HepG2 (cell line): ENCODE data around the gene DLAT. TPM values are rescaled to one million over a fixed set of nuclear protein-coding genes. Genes with fewer than 3 reads are reported as not detected.
"Not testable (repeated sequence)": the region's sequence is repeated elsewhere in the genome, so short reads cannot be mapped to it uniquely, and the experiment has no call there.

Source experiments
- ATAC-seq: fragments of 200-7000 bp; cut with Tn5 transposase; 3 replicates; pipeline ENCODE4 v1.9.1; 2020; ENCODE audit warnings: mild to moderate bottlenecking, moderate library complexity
- BruUV-seq: library from RNA; stranded (reverse); fragments of 400-500 nt; replicated peaks from 2 replicates; lab custom pipeline; 2021; lab: Mats Ljungman, UMichigan
- CTCF ChIA-PET: fragments of 300-600 bp; formaldehyde crosslinking; extraction: SDS; loops from one replicate; lab custom pipeline; 2021; ENCODE audit warnings: low total read pairs, inconsistent platforms, low intra/inter-chr PET ratio; lab: Yijun Ruan, JAX
- POLR2A ChIA-PET: fragments of 350-600 bp; sonication (Branson Sonifier 250); formaldehyde crosslinking; loops from one replicate; lab custom pipeline; 2020; ENCODE audit warnings: antibody characterized with exemption, inconsistent platforms; lab: Yijun Ruan, JAX
- DNase-seq: peaks from one replicate; pipeline ENCODE4 v3.0.0-alpha.2; 2015; ENCODE audit warnings: low spot score
- FAIRE-seq: peaks from 3 replicates; lab custom pipeline; 2011; peaks lifted over from hg19 to GRCh38; lab: Jason Lieb, UNC
- H2AFZ ChIP-seq: one replicate; pipeline ENCODE4 v1.6.1; 2011; ENCODE audit warnings: low read length, inconsistent platforms
- H3K27ac ChIP-seq: fragments of 300-600 bp; 3 replicates; pipeline ENCODE4 v1.8.0; 2011; ENCODE audit warnings: mixed run types, mild to moderate bottlenecking, mixed read lengths, low read length, inconsistent platforms; ENCODE audit not compliant: insufficient read depth; ENCODE audit errors: extremely low read length
- H3K27me3 ChIP-seq, 2 experiments: fragments of 200-600 bp in 1 of 2; 2 replicates in 1 of 2; 3 replicates in 1 of 2; pipeline versions ENCODE4 v1.6.0 to v1.8.0; 2011; ENCODE audit warnings: low read length in 2 of 2, mild to moderate bottlenecking in 2 of 2, moderate library complexity in 2 of 2, inconsistent platforms in 1 of 2; ENCODE audit not compliant: insufficient read depth in 2 of 2, control insufficient read depth in 1 of 2
- H3K36me3 ChIP-seq, 2 experiments: fragments of 200-600 bp in 1 of 2; replicated peaks in 1 of 2; 2 replicates in 1 of 2; 3 replicates in 1 of 2; pipeline versions ENCODE4 v1.5.1 to v1.8.0; 2011; ENCODE audit warnings: low read length in 2 of 2, inconsistent platforms in 1 of 2; ENCODE audit not compliant: insufficient read depth in 2 of 2, control insufficient read depth in 1 of 2
- H3K4me1 ChIP-seq: 2 replicates; pipeline ENCODE4 v1.5.1; 2012; ENCODE audit warnings: low read length, inconsistent platforms; ENCODE audit not compliant: insufficient read depth
- H3K4me2 ChIP-seq: 2 replicates; pipeline ENCODE4 v1.6.0; 2011; ENCODE audit warnings: low read depth, low read length, inconsistent platforms
- H3K4me3 ChIP-seq, 3 experiments: fragments of 200-600 bp in 1 of 3; sonication (generic), shearing (Covaris generic) in 1 of 3; replicated peaks in 1 of 3; 2 replicates each; pipeline ENCODE4 v1.5.1; 2011 to 2016; ENCODE audit warnings: low read length in 3 of 3, inconsistent platforms in 2 of 3, low read depth in 2 of 3, mild to moderate bottlenecking in 2 of 3, control low read depth in 1 of 3, mixed read lengths in 1 of 3; ENCODE audit not compliant: insufficient read depth in 1 of 3
- H3K79me2 ChIP-seq: one replicate; pipeline ENCODE4 v1.6.1; 2011; ENCODE audit warnings: low read length, inconsistent platforms; ENCODE audit not compliant: insufficient read depth
- H3K9ac ChIP-seq: 2 replicates; pipeline ENCODE4 v1.6.0; 2011; ENCODE audit warnings: mild to moderate bottlenecking, low read depth, low read length, inconsistent platforms; ENCODE audit not compliant: insufficient read depth
- H3K9me3 ChIP-seq: 2 replicates; pipeline ENCODE4 v1.5.1; 2012; ENCODE audit warnings: mild to moderate bottlenecking, low read length
- H4K20me1 ChIP-seq: 2 replicates; pipeline ENCODE4 v1.6.0; 2011; ENCODE audit warnings: inconsistent platforms, mild to moderate bottlenecking, low read length, moderate library complexity; ENCODE audit not compliant: insufficient read depth
- FOSL2 ChIP-seq: sonication (generic); formaldehyde crosslinking; IDR thresholded peaks from 2 replicates; pipeline ENCODE4 v1.4.0; 2020; ENCODE audit warnings: missing genetic modification reagents
- HNF4A ChIP-seq: sonication (generic); formaldehyde crosslinking; IDR thresholded peaks from 2 replicates; pipeline ENCODE4 v1.4.0; 2020; ENCODE audit warnings: missing genetic modification reagents
- WIZ ChIP-seq: sonication (generic); formaldehyde crosslinking; IDR thresholded peaks from 2 replicates; pipeline ENCODE4 v1.5.1; 2020; ENCODE audit warnings: mild to moderate bottlenecking, missing genetic modification reagents
- WGBS: methylation state at CpG from one replicate; pipeline ENCODE4 v1.1.6; 2017; ENCODE audit warnings: low lambda C conversion rate; 5-methylcytosine and 5-hydroxymethylcytosine counted together
- in situ Hi-C: cut with HindIII; loops from 2 replicates; pipeline ENCODE4 v1.10.0; 2017; ENCODE audit warnings: low pct_unique_long_range_greater_than_20kb; ENCODE audit not compliant: extremely low pct_ligation_motif_present
- intact Hi-C: fragments of 100-400 bp; cut with micrococcal nuclease; formaldehyde crosslinking; loops from one replicate; pipeline ENCODE4 v1.10.0; 2022; ENCODE audit not compliant: unreplicated experiment
- polyA plus RNA-seq, 8 experiments: library from polyadenylated mRNA; depleted of rRNA in 3 of 8; stranded (reverse) in 7 of 8; unstranded in 1 of 8; fragments of >200 nt; fragmentation: Illumina TruSeq in 4 of 8; extraction: Trizol in 4 of 8; gene quantifications; 2 replicates each; pipeline versions ENCODE4 v1.2.1 to v1.2.3, GENCODE V29; 2011 to 2016; ENCODE audit warnings: low read depth in 4 of 8, missing spikeins in 1 of 8, mixed read lengths in 1 of 8; ENCODE audit not compliant: insufficient read depth in 1 of 8
- total RNA-seq, 5 experiments: library from RNA; depleted of rRNA; stranded (reverse); fragments of >200 nt; fragmentation: Illumina TruSeq; extraction: Trizol; gene quantifications; 2 replicates each; pipeline ENCODE4 v1.2.3, GENCODE V29; 2016; ENCODE audit warnings: low read depth in 1 of 5

The DLAT gene
- total and polyA plus RNA-seq, 2 of the 13 experiments (the other 11 are each of a cell fraction or from before 2014, with no cell fraction given): 26.4 to 62.2 TPM

- FAIRE-seq, H3K9ac ChIP-seq, DNase-seq, H4K20me1 ChIP-seq, intact Hi-C loops, H3K4me3 ChIP-seq, H3K27ac ChIP-seq, H3K9me3 ChIP-seq, POLR2A ChIA-PET, CTCF ChIA-PET, H3K4me2 ChIP-seq, H3K79me2 ChIP-seq, H3K27me3 ChIP-seq, H3K36me3 ChIP-seq, BruUV-seq, in situ Hi-C loops, H2AFZ ChIP-seq, ATAC-seq: not testable (repeated sequence)
- 86% methylated on average over 5 of the region's 5 CpGs for WGBS
- peaks cover 10% of the 10 kb centered on the region for H3K4me1 ChIP-seq
Measured at GRCh38 chr11:112011451-112011850, 13.8 kb upstream of the DLAT start.

- WGBS: 89% methylated on average over 3 of the region's 4 CpGs
- peak; percentile 8 for DNase-seq
- Histone ChIP-seq H3K79me2 (no peaks in the 10 kb centered on the region), H3K27ac (no peak overlapping the region), H3K27me3 (no peaks in the 10 kb centered on the region), H2AFZ (no peak overlapping the region), H4K20me1 (no peaks in the 10 kb centered on the region), H3K4me3 (no peak overlapping the region), H3K4me1 (peaks cover 18% of the 10 kb centered on the region), H3K36me3 (no peaks in the 10 kb centered on the region; a peak in 2 of 5 replicates), H3K4me2 (no peak overlapping the region), H3K9ac (no peak overlapping the region), H3K9me3 (no peaks in the 10 kb centered on the region)
- POLR2A ChIA-PET: no interaction called here
- intact Hi-C loops (no loop called here), in situ Hi-C loops (no loop called here)
- no peak for FAIRE-seq
- CTCF ChIA-PET: no interaction called here
- TF ChIP-seq WIZ (no peak), FOSL2 (peak; percentile 33; the same call in 1 of the 2 replicates), HNF4A (CRISPR knock-in tag) (no peak)
- no peak for ATAC-seq
- no TSS peak for BruUV-seq
Measured at GRCh38 chr11:112012874-112013273, 12.3 kb upstream of the DLAT start.
